Activated B cell treated with CpG ODN at 0.5 μM for 24 hours (primary cell): Measurements from ENCODE around the gene ANAPC15. TPM values are rescaled to one million over a fixed set of nuclear protein-coding genes. Genes with fewer than 3 reads are reported as not detected.
A peak's percentile ranks its signal among the peaks of the same experiment; 100 is the strongest.

Source experiments
- ATAC-seq: fragments of 200-7000 bp; cut with Tn5 transposase; one replicate; pipeline ENCODE4 v1.10.0; 2021; ENCODE audit warnings: low read depth, mild to moderate bottlenecking, moderate library complexity
- CTCF ChIA-PET: fragments of 350-600 bp; sonication (Branson Sonifier 250); formaldehyde crosslinking; loops from one replicate; lab custom pipeline; 2021; ENCODE audit warnings: antibody characterized with exemption; lab: Charles Lee
- POLR2A ChIA-PET: fragments of 350-600 bp; sonication (Branson Sonifier 250); formaldehyde crosslinking; loops from one replicate; lab custom pipeline; 2021; ENCODE audit warnings: antibody characterized with exemption; lab: Charles Lee
- DNase-seq: peaks from one replicate; pipeline ENCODE4 v3.0.0; 2022
- H3K27ac Mint-ChIP-seq: one replicate; pipeline ENCODE4 v1.8.0; 2020; ENCODE audit warnings: mixed read lengths
- H3K27me3 Mint-ChIP-seq: one replicate; pipeline ENCODE4 v1.8.0; 2021; ENCODE audit warnings: mixed read lengths
- H3K36me3 Mint-ChIP-seq: one replicate; pipeline ENCODE4 v1.8.0; 2021; ENCODE audit warnings: low read depth, mixed read lengths
- H3K4me1 Mint-ChIP-seq: one replicate; pipeline ENCODE4 v1.8.0; 2021; ENCODE audit warnings: mixed read lengths
- H3K4me3 Mint-ChIP-seq: one replicate; pipeline ENCODE4 v1.8.0; 2020; ENCODE audit warnings: mild to moderate bottlenecking, mixed read lengths
- H3K9me3 Mint-ChIP-seq: one replicate; pipeline ENCODE4 v1.8.0; 2020; ENCODE audit warnings: mixed read lengths
- intact Hi-C: fragments of 100-400 bp; cut with micrococcal nuclease; formaldehyde crosslinking; loops from one replicate; pipeline ENCODE4 v1.15.1; 2024
- total RNA-seq: library from RNA; stranded (reverse); gene quantifications from 2 replicates; pipeline ENCODE4 v1.2.3, GENCODE V29; 2022
- TF ChIP-seq, protein P1 (sequence below): fragments of 200-600 bp; IDR thresholded peaks from one replicate; pipeline ENCODE4 v1.8.0; 2022; ENCODE audit warnings: antibody characterized with exemption, mild to moderate bottlenecking

The ANAPC15 gene
- total RNA-seq, 1 donor from 2014 or later = 44.4 TPM

DNA sequence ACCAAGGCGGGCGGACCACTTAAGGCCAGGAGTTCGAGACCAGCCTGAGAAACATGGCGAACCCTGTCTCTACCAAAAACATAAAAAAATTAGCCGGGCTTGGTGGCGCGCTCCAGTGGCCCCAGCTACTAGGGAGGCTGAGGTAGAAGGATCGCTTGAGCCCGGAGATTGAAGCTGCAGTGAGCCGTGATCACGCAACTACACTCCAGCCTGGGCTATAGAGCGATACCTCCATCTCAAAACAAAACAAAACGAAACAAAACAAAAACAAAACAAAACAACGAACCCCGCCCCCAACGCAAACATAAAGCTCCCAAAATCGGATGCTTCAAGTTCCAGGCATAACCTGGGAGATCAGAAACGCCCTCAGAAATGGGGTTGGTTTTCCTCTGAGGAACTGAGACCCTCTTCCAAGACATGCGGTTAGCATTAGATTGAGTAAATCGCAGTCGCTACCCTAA, 31.3 kb downstream of the ANAPC15 start:
- peaks cover 11% of the 10 kb centered on the region for H3K36me3 Mint-ChIP-seq
- no peaks in the 10 kb centered on the region for H3K27me3 Mint-ChIP-seq
- POLR2A ChIA-PET = interaction anchor here (0.6 to 2.0 kb wide), 6 partner anchors 21 to 49 kb away, joined by 3 to 13 read pairs (median 4); partner anchors contain the start of genes ANAPC15 and LAMTOR1
- no peaks in the 10 kb centered on the region for H3K9me3 Mint-ChIP-seq
- H3K27ac Mint-ChIP-seq = peak overlapping the region; percentile 91
- DNase-seq (no peak), ATAC-seq (no peak)
- H3K4me3 Mint-ChIP-seq = peak overlapping the region; percentile 95
- TF ChIP-seq, protein P1, sequence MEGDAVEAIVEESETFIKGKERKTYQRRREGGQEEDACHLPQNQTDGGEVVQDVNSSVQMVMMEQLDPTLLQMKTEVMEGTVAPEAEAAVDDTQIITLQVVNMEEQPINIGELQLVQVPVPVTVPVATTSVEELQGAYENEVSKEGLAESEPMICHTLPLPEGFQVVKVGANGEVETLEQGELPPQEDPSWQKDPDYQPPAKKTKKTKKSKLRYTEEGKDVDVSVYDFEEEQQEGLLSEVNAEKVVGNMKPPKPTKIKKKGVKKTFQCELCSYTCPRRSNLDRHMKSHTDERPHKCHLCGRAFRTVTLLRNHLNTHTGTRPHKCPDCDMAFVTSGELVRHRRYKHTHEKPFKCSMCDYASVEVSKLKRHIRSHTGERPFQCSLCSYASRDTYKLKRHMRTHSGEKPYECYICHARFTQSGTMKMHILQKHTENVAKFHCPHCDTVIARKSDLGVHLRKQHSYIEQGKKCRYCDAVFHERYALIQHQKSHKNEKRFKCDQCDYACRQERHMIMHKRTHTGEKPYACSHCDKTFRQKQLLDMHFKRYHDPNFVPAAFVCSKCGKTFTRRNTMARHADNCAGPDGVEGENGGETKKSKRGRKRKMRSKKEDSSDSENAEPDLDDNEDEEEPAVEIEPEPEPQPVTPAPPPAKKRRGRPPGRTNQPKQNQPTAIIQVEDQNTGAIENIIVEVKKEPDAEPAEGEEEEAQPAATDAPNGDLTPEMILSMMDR = no peak
- CTCF ChIA-PET = interaction anchor here (1.2 to 2.0 kb wide), 3 partner anchors 9 to 63 kb away, joined by 4 to 17 read pairs (median 13); no protein-coding TSS in a partner anchor
- peaks cover 35% of the 10 kb centered on the region for H3K4me1 Mint-ChIP-seq
- intact Hi-C loops = loop anchor here (5.0 kb wide), 1 partner anchor 1901 kb away; the partner anchor contains the start of gene UCP2

DNA sequence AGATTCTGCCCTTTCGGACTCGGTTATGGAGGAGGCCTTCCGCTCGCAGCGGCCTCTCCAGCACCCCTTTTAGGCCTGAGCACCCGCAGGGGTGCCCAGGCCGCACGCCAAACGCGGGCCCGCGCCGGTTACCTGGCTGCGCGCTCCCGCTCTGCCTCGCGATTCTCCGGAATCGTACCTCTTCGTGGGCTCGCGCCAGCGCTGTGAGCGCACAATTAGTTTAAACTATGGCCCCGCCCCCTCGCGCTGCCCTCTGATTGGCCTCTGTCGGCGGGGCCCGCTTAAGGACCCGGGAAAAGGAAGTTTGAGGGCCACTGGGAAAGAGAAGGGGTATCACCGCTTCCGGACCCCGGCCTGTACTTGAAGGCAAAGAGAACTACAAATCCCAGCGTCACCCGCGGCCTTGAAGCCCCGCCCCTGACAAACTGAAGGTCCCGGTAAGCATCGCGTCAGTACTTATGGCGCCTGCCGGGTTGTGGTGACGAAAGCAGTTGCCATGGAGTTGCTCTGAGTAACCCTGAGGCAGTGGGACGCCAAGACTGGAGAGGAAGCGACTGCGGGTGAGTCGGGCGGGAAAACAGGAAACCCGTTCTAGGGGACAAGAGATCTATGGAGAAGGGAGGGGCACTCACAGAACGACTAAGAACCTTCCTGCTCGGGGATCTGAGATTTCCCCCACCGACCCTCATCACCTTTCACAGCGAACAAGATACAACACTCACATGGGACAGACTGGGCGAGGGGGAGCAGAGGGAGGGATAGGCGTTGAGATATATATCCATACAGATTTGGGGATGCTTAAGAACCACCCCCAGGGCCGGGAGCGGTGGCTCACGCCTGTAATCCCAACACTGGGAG, 31.9 kb downstream of the ANAPC15 start, which contains the start of the genes LRRC51 and NUMA1:
TSS of gene LRRC51 (plus strand) at position 525 of the 858 bp plus-strand sequence. CDS start 8,234 bp downstream, outside the sequence.
TSS of gene NUMA1 (minus strand) at position 217 of the 858 bp plus-strand sequence. CDS start 44,599 bp downstream, outside the sequence.
- DNase-seq (peak; percentile 94), ATAC-seq (peak; percentile 90)
- TF ChIP-seq, protein P1 = no peak
- no peaks in the 10 kb centered on the region for H3K27me3 Mint-ChIP-seq
- POLR2A ChIA-PET = interaction anchor here (0.7 to 1.1 kb wide), 2 partner anchors 1297 to 1680 kb away, joined by 3 to 4 read pairs; partner anchors contain the start of gene RAB6A
- peaks cover 35% of the 10 kb centered on the region for H3K4me1 Mint-ChIP-seq
- no peaks in the 10 kb centered on the region for H3K9me3 Mint-ChIP-seq
- H3K4me3 Mint-ChIP-seq = peak within 1 kb of the TSS; percentile 95
- peaks cover 11% of the 10 kb centered on the region for H3K36me3 Mint-ChIP-seq
- H3K27ac Mint-ChIP-seq = peak within 1 kb of the TSS; percentile 91
- CTCF ChIA-PET = no interaction called here
- intact Hi-C loops = loop anchor here (1.0 to 5.0 kb wide), 10 partner anchors 11 to 1902 kb away; partner anchors contain the start of genes ANAPC15, CLPB, LAMTOR1 and UCP2

DNA sequence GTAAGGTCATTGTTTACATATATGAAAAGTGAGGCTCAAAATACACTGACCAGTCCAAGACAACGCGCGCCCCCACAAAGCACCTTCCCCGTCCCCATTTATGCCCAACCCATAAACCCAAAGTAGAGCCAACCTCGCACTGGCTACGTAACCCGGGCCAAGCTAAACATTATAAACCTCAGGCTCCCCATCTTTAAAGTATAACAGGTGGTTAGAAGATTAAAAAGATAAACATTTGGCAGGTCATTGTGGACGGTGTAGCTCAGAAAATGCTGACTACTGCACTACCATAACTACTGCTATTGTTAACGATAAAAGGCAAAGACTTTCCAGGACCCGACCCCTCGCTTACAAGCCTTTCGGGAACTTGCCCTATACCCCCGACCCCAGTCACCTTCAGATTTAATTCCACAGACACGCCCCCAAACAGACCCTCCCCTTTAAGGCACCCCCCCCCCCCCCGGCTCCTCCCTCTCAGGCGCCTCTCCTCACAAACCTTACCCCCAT, 32.6 kb downstream of the ANAPC15 start:
- no peak for DNase-seq
- ChIA-PET CTCF (interaction anchor here (0.8 kb wide), 1 partner anchor 55 kb away, joined by 3 read pairs; no protein-coding TSS in a partner anchor), POLR2A (interaction anchor here (0.6 to 1.1 kb wide), 5 partner anchors 24 to 1681 kb away, joined by 3 to 7 read pairs (median 3); partner anchors contain the start of genes ANAPC15 and RAB6A)
- H3K4me3 Mint-ChIP-seq = peak overlapping the region; percentile 95
- ATAC-seq = peak; percentile 17
- no peaks in the 10 kb centered on the region for H3K27me3 Mint-ChIP-seq
- TF ChIP-seq, protein P1 = no peak
- H3K27ac Mint-ChIP-seq = peak overlapping the region; percentile 91
- peaks cover 36% of the 10 kb centered on the region for H3K4me1 Mint-ChIP-seq
- intact Hi-C loops = loop anchor here (1.0 to 5.0 kb wide), 10 partner anchors 11 to 1902 kb away; partner anchors contain the start of genes ANAPC15, CLPB, LAMTOR1 and UCP2
- peaks cover 12% of the 10 kb centered on the region for H3K36me3 Mint-ChIP-seq
- H3K9me3 Mint-ChIP-seq = no peaks in the 10 kb centered on the region

DNA sequence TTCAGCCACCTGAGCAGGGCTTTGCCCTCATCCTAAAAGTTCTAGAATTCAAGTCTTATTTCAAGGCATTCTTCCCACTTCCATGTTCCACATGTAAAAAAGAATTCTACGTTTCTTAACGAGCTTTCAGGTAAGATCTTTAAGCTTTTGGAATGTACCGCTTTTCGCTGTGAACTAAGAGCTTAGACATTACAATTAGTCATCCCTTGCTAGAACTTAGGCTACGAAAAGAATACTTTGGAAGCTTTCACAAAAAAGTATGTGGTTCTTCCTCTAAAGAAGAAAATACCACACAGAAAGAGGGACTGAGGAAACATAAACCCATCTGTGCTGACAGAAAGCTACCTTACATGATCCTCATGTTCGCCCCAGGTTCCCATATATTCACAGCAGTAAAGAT, 34.0 kb downstream of the ANAPC15 start:
- no peaks in the 10 kb centered on the region for H3K9me3 Mint-ChIP-seq
- CTCF ChIA-PET = interaction anchor here (1.6 kb wide), 1 partner anchor 53 kb away, joined by 7 read pairs; no protein-coding TSS in a partner anchor
- H3K36me3 Mint-ChIP-seq = peaks cover 13% of the 10 kb centered on the region
- POLR2A ChIA-PET = interaction anchor here (1.2 kb wide), 1 partner anchor 38 kb away, joined by 5 read pairs; no protein-coding TSS in a partner anchor
- DNase-seq (no peak), ATAC-seq (no peak)
- intact Hi-C loops = no loop called here
- H3K27ac Mint-ChIP-seq = no peak overlapping the region
- H3K27me3 Mint-ChIP-seq = no peaks in the 10 kb centered on the region
- no peak overlapping the region for H3K4me3 Mint-ChIP-seq
- H3K4me1 Mint-ChIP-seq = peaks cover 36% of the 10 kb centered on the region
- TF ChIP-seq, protein P1 = no peak
